CD8-positive, alpha-beta memory T cell (primary cell): Measurements from ENCODE around the gene OPRL1. TPM values are rescaled to one million over a fixed set of nuclear protein-coding genes. Genes with fewer than 3 reads are reported as not detected.

ENCODE experiments used
- CTCF ChIA-PET: fragments of 350-600 bp; sonication (Branson Sonifier 250); formaldehyde crosslinking; loops from one replicate; lab custom pipeline; 2021; ENCODE audit warnings: antibody characterized with exemption; lab: Charles Lee
- POLR2A ChIA-PET: fragments of 350-600 bp; sonication (Branson Sonifier 250); formaldehyde crosslinking; loops from one replicate; lab custom pipeline; 2021; ENCODE audit warnings: antibody characterized with exemption; lab: Charles Lee
- DNase-seq, 5 donors: peaks; one replicate each; pipeline versions ENCODE4 v3.0.0 to v3.0.0-alpha.2; 2020 to 2022; ENCODE audit warnings: mixed read lengths in 1 of 5
- H3K27ac ChIP-seq: one replicate; pipeline ENCODE4 v1.7.0; 2013; ENCODE audit warnings: low read depth, mild to moderate bottlenecking, low read length, moderate library complexity
- H3K27me3 ChIP-seq: 2 replicates; pipeline ENCODE4 v1.7.0; 2013; ENCODE audit warnings: low read length, mild to moderate bottlenecking; ENCODE audit not compliant: insufficient read depth, poor library complexity, severe bottlenecking
- H3K36me3 ChIP-seq: 2 replicates; pipeline ENCODE4 v1.7.0; 2013; ENCODE audit warnings: mild to moderate bottlenecking, low read length, moderate library complexity; ENCODE audit not compliant: insufficient read depth
- H3K4me1 ChIP-seq: 2 replicates; pipeline ENCODE4 v1.7.0; 2013; ENCODE audit warnings: mild to moderate bottlenecking, low read length, moderate library complexity; ENCODE audit not compliant: insufficient read depth
- H3K4me3 ChIP-seq: 2 replicates; pipeline ENCODE4 v1.7.0; 2013; ENCODE audit warnings: mild to moderate bottlenecking, low read length
- H3K9me3 ChIP-seq: 2 replicates; pipeline ENCODE4 v1.7.0; 2013; ENCODE audit warnings: mild to moderate bottlenecking, low read length
- H3K27ac Mint-ChIP-seq, 8 donors: one replicate each; pipeline ENCODE4 v1.8.0; 2020 to 2021; ENCODE audit warnings: mixed read lengths in 8 of 8, mild to moderate bottlenecking in 6 of 8, inconsistent platforms in 3 of 8, moderate library complexity in 3 of 8
- H3K27me3 Mint-ChIP-seq, 2 donors: one replicate each; pipeline ENCODE4 v1.8.0; 2020 to 2021; ENCODE audit warnings: mixed read lengths in 2 of 2, mild to moderate bottlenecking in 1 of 2, moderate library complexity in 1 of 2
- H3K36me3 Mint-ChIP-seq, 3 donors: one replicate each; pipeline ENCODE4 v1.8.0; 2020 to 2021; ENCODE audit warnings: mixed read lengths in 3 of 3, inconsistent platforms in 1 of 3, mild to moderate bottlenecking in 1 of 3
- H3K4me1 Mint-ChIP-seq, 3 donors: one replicate each; pipeline ENCODE4 v1.8.0; 2020 to 2021; ENCODE audit warnings: mixed read lengths in 3 of 3, inconsistent platforms in 1 of 3, mild to moderate bottlenecking in 1 of 3
- H3K4me3 Mint-ChIP-seq, 7 donors: one replicate each; pipeline ENCODE4 v1.8.0; 2020 to 2021; ENCODE audit warnings: mixed read lengths in 7 of 7, mild to moderate bottlenecking in 6 of 7, moderate library complexity in 4 of 7, inconsistent platforms in 2 of 7
- H3K9me3 Mint-ChIP-seq, 5 donors: one replicate each; pipeline ENCODE4 v1.8.0; 2020 to 2022; ENCODE audit warnings: mixed read lengths in 5 of 5, mild to moderate bottlenecking in 3 of 5, moderate library complexity in 2 of 5, inconsistent platforms in 1 of 5
- polyA plus RNA-seq: library from polyadenylated mRNA; unstranded; fragments of 300-500 nt; fragmentation: Illumina TruSeq; gene quantifications from one replicate; pipeline ENCODE4 v1.2.3, GENCODE V29; 2021
- total RNA-seq, 2 experiments: library from RNA; stranded (reverse); gene quantifications; one replicate each; pipeline ENCODE4 v1.2.3, GENCODE V29; 2021

OPRL1 gene
- total and polyA plus RNA-seq, 3 experiments from 2014 or later: 0.38 to 0.49 (median 0.44) TPM

DNA sequence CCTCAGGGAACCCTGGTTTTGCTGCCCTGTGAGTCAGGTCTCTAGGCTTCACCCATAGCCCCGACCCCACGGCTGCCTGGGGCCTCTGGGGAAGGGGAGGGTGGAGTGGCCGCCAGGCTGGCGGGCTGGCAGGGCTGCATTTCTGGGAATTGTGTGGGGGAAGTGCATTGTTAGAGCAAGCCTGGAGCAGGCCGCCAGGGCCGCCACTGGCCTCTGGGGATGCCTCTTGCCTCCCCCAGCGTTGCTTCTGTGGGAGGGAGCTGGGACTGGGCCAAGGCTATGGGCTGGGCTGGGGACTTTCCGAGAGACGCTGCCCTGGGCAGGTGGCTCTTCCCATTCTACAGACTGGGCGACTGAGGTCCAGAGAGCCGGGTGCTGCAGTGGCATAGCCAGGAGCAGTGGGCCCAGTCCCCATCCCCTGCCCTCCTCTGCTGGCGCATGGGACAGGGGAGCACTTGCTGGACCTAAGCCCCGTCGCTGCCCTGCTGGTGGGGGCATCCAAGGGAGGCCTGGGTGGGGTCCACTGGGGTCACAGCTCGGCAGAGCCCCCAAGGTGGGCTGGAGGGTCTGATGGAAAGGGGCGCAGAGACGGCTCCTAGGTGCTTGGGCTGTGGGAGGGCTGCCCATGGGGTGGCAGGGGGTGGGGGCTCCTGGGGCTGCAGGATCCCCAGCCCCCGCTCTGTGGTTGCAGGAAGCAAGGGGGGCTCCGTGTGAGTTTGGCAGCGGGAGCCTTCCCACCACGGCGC, 23.8 kb upstream of the OPRL1 start:
- Histone ChIP-seq H3K27ac (no peak overlapping the region), H3K9me3 (no peaks in the 10 kb centered on the region), H3K36me3 (no peaks in the 10 kb centered on the region), H3K4me1 (peaks cover 8% of the 10 kb centered on the region), H3K27me3 (peaks cover 12% of the 10 kb centered on the region), H3K4me3 (no peak overlapping the region)
- Mint-ChIP-seq H3K27me3 (peaks cover 10 to 25% of the 10 kb centered on the region in 2 donors), H3K4me3 (no peak overlapping the region), H3K4me1 (peaks cover 2 to 13% (median 12%) of the 10 kb centered on the region in 3 donors), H3K27ac (no peak overlapping the region), H3K9me3 (no peaks in the 10 kb centered on the region), H3K36me3 (no peaks in the 10 kb centered on the region)
- CTCF ChIA-PET: interaction anchor here (1.5 kb wide), 1 partner anchor 21 kb away, joined by 9 read pairs; no protein-coding TSS in a partner anchor
- no peak for DNase-seq
- POLR2A ChIA-PET: no interaction called here

GRCh38 chr20:64056639-64056888, 23.3 kb upstream of the OPRL1 start:
- Mint-ChIP-seq H3K4me3 (no peak overlapping the region), H3K27ac (no peak overlapping the region), H3K36me3 (no peaks in the 10 kb centered on the region), H3K4me1 (peaks cover 2 to 13% (median 12%) of the 10 kb centered on the region in 3 donors), H3K9me3 (no peaks in the 10 kb centered on the region), H3K27me3 (peaks cover 9 to 24% of the 10 kb centered on the region in 2 donors)
- no peak overlapping the region for H3K27ac ChIP-seq
- no peak overlapping the region for H3K4me3 ChIP-seq
- H3K36me3 ChIP-seq: no peaks in the 10 kb centered on the region
- POLR2A ChIA-PET: no interaction called here
- CTCF ChIA-PET: interaction anchor here (1.5 kb wide), 1 partner anchor 21 kb away, joined by 9 read pairs; no protein-coding TSS in a partner anchor
- no peaks in the 10 kb centered on the region for H3K9me3 ChIP-seq
- H3K27me3 ChIP-seq: peaks cover 7% of the 10 kb centered on the region
- no peak for DNase-seq
- H3K4me1 ChIP-seq: peaks cover 8% of the 10 kb centered on the region

- DNase-seq: no peak
Observed at GRCh38 chr20:64056889-64057627, 22.8 kb upstream of the OPRL1 start.

DNA sequence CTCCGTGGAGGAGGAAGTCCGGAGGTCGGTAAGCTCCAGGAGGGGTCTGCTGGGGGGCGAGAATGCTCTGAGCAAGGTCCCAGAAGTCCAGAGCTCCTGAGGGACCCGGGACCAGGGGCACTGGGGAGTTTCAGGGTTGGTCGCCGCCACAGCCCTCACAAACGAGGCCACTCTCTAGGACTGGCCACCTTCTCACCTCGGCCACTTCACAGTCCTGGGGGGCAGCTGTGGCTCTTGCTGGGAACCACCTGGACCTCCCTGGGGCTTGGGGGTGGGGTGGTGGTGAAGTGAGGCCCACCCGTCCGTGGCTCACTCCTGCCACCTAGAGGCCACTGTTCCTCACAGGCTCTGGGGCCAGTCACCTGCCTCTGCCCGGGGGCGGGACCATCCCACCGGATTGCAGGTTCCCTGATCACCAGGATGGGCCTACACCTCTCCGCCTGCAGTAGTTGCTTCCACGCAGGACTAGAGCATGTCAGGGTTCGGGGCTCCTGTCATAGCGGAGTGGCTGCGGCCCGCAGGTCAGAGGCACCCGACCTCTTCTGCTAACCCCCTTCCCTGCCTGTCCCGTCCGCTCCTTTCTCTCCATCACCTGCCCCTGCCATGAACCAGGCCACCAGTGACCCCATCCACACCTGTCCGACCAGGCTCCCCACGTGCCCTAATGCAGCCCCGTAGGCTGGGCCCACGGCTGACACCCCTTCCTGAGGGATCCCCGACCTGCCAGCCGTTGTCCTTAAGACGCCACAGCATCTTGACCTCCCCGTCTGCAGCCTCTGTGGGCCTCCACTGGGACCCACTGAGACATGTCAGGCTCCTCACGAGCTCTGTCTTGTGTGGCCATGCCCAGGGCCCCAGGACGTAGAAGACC, 22.0 kb upstream of the OPRL1 start:
- H3K4me1 ChIP-seq: peaks cover 15% of the 10 kb centered on the region
- no peaks in the 10 kb centered on the region for H3K9me3 ChIP-seq
- no peak overlapping the region for H3K27ac Mint-ChIP-seq
- H3K4me1 Mint-ChIP-seq: peaks cover 2 to 18% (median 13%) of the 10 kb centered on the region in 3 donors
- H3K27me3 Mint-ChIP-seq: peaks cover 5 to 14% of the 10 kb centered on the region in 2 donors
- no peak overlapping the region for H3K27ac ChIP-seq
- H3K27me3 ChIP-seq: no peaks in the 10 kb centered on the region
- ChIA-PET CTCF (interaction anchor here (0.6 to 3.2 kb wide), 14 partner anchors 13 to 476 kb away, joined by 3 to 28 read pairs (median 4); partner anchors contain the start of genes C20orf204, LKAAEAR1, PRPF6 and SAMD10), POLR2A (interaction anchor here (0.9 kb wide), 1 partner anchor 19 kb away, joined by 4 read pairs; no protein-coding TSS in a partner anchor)
- H3K4me3 ChIP-seq: no peak overlapping the region
- peak; percentile 66 to 84 (median 70) for DNase-seq
- H3K36me3 Mint-ChIP-seq: no peaks in the 10 kb centered on the region
- no peaks in the 10 kb centered on the region for H3K9me3 Mint-ChIP-seq
- H3K36me3 ChIP-seq: no peaks in the 10 kb centered on the region
- H3K4me3 Mint-ChIP-seq: peak overlapping the region in 5 of 7 donors; percentile 3 to 53 (median 44)

More at GRCh38 chr20:64056889-64057627, 22.8 kb upstream of the OPRL1 start:
- Histone ChIP-seq H3K4me3 (no peak overlapping the region), H3K27me3 (peaks cover 2% of the 10 kb centered on the region), H3K27ac (no peak overlapping the region), H3K4me1 (peaks cover 8% of the 10 kb centered on the region), H3K36me3 (no peaks in the 10 kb centered on the region), H3K9me3 (no peaks in the 10 kb centered on the region)
- Mint-ChIP-seq H3K27ac (no peak overlapping the region), H3K9me3 (no peaks in the 10 kb centered on the region), H3K4me1 (peaks cover 2 to 15% (median 13%) of the 10 kb centered on the region in 3 donors), H3K27me3 (peaks cover 9 to 19% of the 10 kb centered on the region in 2 donors), H3K4me3 (peak overlapping the region in 4 of 7 donors; percentile 36 to 53 (median 42)), H3K36me3 (no peaks in the 10 kb centered on the region)
- ChIA-PET POLR2A (interaction anchor here (0.9 kb wide), 1 partner anchor 18 kb away, joined by 4 read pairs; no protein-coding TSS in a partner anchor), CTCF (interaction anchor here (0.6 to 3.2 kb wide), 13 partner anchors 13 to 476 kb away, joined by 3 to 28 read pairs (median 4); partner anchors contain the start of genes C20orf204, LKAAEAR1, PRPF6 and SAMD10)

- Histone ChIP-seq H3K4me3 (no peak overlapping the region), H3K9me3 (no peaks in the 10 kb centered on the region), H3K36me3 (no peaks in the 10 kb centered on the region), H3K27me3 (no peaks in the 10 kb centered on the region), H3K4me1 (peaks cover 16% of the 10 kb centered on the region), H3K27ac (no peak overlapping the region)
- Mint-ChIP-seq H3K9me3 (no peaks in the 10 kb centered on the region), H3K4me1 (peaks cover 2 to 20% (median 13%) of the 10 kb centered on the region in 3 donors), H3K27me3 (peaks cover 1 to 7% of the 10 kb centered on the region in 2 donors), H3K36me3 (no peaks in the 10 kb centered on the region), H3K27ac (no peak overlapping the region), H3K4me3 (no peak overlapping the region)
- no peak for DNase-seq
- CTCF ChIA-PET: interaction anchor here (1.4 to 3.2 kb wide), 3 partner anchors 19 to 193 kb away, joined by 4 to 28 read pairs (median 13); partner anchors contain the start of genes PRPF6, SAMD10 and TPD52L2
- POLR2A ChIA-PET: no interaction called here
Observed at GRCh38 chr20:64058536-64058935, 21.3 kb upstream of the OPRL1 start.

DNA sequence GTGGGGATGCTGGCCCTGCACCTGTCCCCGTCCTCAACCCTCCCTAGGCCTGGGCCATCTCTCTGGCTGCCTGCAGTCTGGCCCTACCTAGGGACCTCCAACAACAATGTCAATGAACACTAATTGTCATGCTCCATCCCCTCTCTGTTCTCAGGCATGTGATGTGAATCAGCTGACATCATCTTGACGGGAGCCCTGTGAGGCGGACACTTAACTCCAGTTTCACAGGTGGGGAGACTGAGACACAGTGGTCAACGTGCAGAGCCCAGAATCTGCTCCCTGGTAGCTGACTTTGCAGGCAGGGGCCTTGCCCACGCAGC, 17.6 kb upstream of the OPRL1 start:
- Histone ChIP-seq H3K9me3 (no peaks in the 10 kb centered on the region), H3K4me1 (peaks cover 46% of the 10 kb centered on the region), H3K27me3 (no peaks in the 10 kb centered on the region), H3K27ac (peak overlapping the region; percentile 51), H3K36me3 (no peaks in the 10 kb centered on the region), H3K4me3 (peak overlapping the region; percentile 50)
- H3K4me1 Mint-ChIP-seq: peaks cover 26 to 54% (median 33%) of the 10 kb centered on the region in 3 donors
- peaks cover 0 to 1% of the 10 kb centered on the region in 2 donors for H3K27me3 Mint-ChIP-seq
- CTCF ChIA-PET: interaction anchor here (0.8 to 3.9 kb wide), 6 partner anchors 10 to 88 kb away, joined by 3 to 33 read pairs (median 3); partner anchors contain the start of genes C20orf204 and PRPF6
- POLR2A ChIA-PET: interaction anchor here (0.8 to 1.4 kb wide), 6 partner anchors 13 to 541 kb away, joined by 3 to 6 read pairs (median 4); partner anchors contain the start of genes OPRL1, PRPF6, PTK6 and RGS19
- H3K36me3 Mint-ChIP-seq: peaks cover 0 to 2% (median 0%) of the 10 kb centered on the region in 3 donors
- DNase-seq: no peak
- H3K27ac Mint-ChIP-seq: no peak overlapping the region
- peak overlapping the region in 5 of 7 donors; percentile 15 to 88 (median 53) for H3K4me3 Mint-ChIP-seq
- no peaks in the 10 kb centered on the region for H3K9me3 Mint-ChIP-seq
